HG03097 (cell line): ENCODE results near the gene SMAD7.

ENCODE experiments used
- ATAC-seq: cut with Tn5 transposase; IDR thresholded peaks from one replicate; pipeline ENCODE4 v1.9.1; 2021; ENCODE audit not compliant: unreplicated experiment, low FRiP score

SMAD7 gene

GRCh38 chr18:48899558-48900174 lies 51.1 kb downstream of the SMAD7 start:
- ATAC-seq, result no peak

- no peak for ATAC-seq
These were observed 52.2 kb downstream of the SMAD7 start for GRCh38 chr18:48898521-48898920.

- no peak for ATAC-seq
These were observed 53.2 kb downstream of the SMAD7 start for GRCh38 chr18:48897531-48897930.

DNA sequence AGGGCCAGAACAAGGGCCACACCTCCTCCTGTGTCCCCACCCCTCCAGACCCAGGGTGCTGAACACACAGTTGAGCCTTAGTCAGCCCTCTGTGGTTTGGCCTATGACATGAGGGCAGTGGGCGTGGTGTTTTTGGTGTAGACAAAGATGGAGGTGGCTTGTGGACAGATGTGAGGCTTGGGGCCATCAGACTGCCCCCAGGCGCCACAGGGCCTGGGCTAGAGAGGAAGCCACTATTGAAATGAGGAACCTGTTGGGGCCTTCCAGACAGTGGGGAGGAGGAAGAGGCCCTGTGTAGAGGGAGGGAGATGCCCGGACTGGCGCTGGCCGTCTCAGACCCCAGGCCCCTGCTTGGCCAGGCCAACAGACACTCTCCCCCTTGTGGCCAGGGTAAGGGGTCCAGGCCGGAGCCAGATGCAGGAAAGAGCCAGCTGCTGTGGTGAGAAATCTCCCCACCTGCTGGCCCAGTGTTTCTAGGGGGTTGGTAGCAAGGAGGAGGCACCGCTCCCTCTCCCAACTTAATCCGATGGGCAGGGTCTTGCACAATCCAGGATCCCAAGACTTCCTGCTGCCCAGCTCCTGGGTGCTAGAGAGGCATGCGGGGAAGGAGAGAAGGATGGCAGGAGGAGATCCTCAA lies 53.8 kb downstream of the SMAD7 start:
- ATAC-seq, result no peak

DNA sequence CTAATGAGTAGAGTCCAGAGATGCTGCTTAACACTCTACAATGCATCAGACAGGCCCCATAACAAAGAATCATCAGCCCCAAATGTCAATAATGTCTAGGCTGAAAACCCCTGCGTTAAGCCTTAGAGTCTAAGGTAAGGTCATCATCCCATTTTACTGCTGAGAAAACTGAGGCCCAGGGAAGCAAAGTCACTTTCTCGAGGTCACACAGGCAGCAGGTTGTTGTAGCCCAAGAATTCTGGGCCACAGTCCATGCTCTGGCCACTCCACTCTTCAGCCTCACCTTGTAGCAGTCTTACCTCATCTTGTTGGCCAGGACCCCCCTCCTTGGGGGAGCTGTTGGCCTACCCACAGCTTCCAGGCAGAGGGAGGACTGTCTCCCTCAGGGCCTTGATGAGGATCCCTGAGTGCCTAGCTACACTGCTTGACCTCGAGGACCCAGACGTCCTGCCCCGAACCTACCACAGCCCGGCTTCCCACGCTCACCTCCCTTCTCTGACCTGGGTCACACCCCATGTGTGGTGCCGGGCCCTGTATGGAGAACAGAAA lies 54.4 kb downstream of the SMAD7 start:
- no peak for ATAC-seq

- no peak for ATAC-seq
These were observed 55.9 kb downstream of the SMAD7 start for GRCh38 chr18:48894799-48895346.

DNA sequence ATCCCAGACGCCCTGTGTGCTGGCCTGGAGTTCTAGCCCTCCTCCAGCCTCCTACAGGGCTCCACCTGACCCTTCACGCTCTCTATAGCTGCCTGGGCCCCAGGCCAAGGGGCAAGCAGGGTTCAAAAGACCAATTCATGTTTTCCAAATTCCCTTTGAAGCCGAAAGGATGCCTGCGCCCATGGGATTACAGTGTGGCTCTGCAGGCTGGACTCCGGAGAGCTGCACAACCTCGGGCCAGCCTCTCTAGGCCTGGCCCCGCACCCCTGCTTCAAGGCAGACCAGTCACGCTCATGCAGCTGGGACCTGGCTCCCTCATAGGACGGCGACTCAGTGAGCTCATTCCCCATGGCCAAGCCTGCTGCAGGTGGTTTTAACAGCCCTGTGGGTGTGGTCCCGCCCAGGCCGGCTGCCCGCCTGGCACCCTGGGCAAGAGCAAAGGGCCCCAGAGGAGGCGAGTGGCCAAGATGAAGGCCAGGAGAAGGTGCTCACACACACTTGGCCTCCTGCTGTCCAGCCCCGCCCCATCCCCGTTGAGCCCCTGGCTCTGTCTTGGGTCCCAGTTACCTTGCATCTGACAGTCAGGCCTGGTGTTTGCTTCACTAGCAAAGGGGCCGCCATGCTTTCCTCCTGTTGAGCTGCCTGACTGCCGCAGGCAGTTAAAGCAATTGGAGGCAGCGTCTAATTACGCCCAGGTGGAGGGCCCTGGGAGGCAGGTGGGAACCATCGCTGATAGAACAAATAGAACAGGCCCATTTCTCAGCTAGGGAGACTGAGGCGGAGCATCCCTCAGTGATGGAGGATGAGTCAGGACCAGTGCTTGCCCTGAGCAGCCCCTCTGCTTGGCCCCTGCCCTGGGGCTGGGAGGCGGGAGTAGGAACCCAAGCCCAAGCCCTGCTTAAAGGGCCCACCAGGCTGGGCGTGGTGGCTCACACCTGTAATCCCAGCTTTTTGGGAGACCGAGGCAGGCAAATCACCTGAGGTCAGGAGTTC lies 56.9 kb downstream of the SMAD7 start:
- no peak for ATAC-seq

DNA sequence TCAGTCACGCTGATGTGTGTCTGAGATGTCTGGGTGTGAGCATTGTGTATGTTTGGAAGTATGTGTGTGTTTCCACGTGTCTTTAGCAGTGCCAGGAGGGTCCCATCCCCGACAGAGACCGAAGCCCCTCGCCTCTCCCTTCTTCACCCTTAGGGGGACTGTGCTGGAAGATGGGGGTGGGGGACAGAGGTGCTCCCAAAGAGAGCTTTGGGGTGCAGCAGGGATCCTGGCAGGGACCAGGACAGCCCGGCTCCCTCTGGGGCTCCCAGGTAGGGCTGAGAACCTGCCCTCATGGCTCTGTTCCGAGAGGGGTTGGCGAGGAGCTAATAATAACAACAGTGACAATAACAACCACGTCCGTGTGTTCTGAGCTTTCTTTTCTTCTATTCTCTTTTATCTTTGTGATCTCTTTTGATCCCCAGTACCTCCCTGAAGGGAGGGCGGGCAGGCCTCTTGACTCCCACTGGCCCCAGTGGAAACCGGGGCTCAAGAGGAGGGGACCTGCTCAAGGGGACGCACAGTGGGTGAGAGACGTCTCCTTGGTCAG lies 57.6 kb downstream of the SMAD7 start:
- ATAC-seq, result no peak

GRCh38 chr18:48892146-48892855 lies 58.5 kb downstream of the SMAD7 start:
- no peak for ATAC-seq

DNA sequence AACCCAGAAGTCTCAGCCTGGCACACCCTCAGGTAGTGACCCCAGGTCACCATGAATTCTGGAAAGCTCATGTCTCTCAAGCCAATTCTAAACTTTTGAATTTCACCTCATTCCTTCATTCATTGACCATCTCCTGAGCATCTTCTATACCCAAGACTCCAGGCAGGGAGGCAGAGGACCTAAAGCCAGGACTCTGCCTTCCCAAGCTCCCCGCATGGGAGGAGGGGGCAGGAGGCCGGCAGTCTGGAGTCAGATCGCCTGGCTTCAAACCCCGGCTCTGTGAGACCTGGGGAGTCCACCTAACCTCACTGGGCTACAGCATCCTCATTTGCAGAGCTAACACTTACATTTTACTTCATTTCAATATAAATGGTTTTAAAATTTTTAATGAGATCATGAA lies 59.0 kb downstream of the SMAD7 start:
- ATAC-seq, result no peak

DNA sequence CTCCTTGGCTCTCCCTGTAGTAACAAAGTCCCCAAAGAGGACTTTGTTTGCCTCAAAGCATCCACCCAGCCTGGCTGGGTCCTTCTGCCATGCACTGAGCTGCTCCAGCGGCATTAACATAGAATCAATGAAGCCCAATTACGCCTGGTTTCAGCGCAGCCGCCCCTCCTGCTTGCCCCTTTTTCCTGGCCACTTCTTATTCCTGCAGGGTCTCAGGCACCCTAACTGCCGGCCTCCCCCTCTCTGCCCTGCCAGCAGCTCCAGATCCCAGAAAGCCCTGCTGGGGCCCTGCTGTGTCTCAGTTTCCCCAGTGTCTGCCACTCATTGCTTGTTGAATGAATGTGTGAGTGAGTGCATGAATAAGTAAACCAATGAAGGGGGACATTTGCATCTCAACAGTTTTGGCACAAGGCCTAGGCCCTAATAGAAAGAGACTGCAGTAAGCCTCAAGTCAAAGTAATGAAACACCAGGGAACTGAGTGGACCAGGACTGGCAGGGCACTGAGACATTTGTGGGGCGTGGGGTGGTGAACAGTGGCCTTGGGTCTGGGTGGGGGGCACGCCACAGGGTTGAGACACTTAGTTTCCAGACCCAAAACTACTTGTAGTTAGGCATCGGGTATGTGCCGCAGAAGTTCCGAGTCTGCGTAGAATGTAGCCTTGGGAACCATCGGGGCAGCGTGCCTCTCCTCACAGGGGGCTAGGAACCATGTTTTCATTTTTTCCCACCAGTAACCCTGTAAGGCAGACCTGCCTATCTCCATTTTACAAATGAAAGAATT lies 60.6 kb downstream of the SMAD7 start:
- no peak for ATAC-seq

- ATAC-seq, result no peak
These were observed 61.4 kb downstream of the SMAD7 start for GRCh38 chr18:48889115-48889941.

GRCh38 chr18:48888773-48889080 lies 62.0 kb downstream of the SMAD7 start:
- ATAC-seq, result no peak

- ATAC-seq, result no peak
These were observed 62.6 kb downstream of the SMAD7 start for GRCh38 chr18:48887905-48888772.

- ATAC-seq, result no peak
These were observed 63.4 kb downstream of the SMAD7 start for GRCh38 chr18:48887294-48887904.

DNA sequence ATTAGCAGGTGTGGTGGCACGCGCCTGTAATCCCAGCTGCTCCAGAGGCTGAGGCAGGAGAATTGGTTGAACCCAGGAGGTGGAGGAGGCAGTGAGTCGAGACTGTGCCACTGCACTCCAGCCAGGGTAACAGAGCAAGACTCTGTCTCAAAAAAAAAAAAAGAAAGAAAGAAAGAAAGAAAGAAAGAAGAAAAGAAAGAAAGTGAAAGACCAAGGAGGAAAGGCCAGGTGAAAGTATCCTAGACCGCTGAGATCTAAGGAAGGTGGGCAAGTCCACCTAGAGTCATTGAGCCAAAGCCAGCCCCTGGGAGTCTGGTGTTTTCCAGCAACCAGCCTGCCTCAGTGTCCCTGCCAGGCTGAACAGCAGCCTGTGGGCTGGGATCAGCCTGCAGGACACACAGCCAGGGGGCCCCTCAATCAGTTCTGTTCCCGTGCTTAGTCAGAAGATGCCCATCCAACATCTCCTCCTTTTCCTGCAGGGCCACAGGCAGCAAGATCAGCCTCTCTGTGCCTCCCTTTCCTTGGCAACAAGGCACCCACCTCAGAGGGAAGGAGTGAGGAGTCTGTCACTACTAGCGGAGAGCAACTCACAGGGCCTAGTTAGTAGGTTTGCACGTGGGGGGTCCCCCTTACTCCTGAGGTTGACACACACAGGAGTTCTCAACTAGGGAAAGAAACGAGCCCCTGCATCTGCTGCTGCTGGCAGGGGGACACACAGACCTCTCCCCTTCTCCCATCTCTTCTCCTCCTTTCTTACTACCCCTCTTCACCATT lies 64.1 kb downstream of the SMAD7 start:
- ATAC-seq, result no peak
